HL-60 (cell line): ENCODE measurements around the gene ZBTB8A.

Experiments used
- SPI1 ChIP-seq: IDR thresholded peaks from 2 replicates; pipeline ENCODE4 v1.6.1; 2012; ENCODE audit warnings: low read depth, mild to moderate bottlenecking, borderline replicate concordance
- TF ChIP-seq, protein P1 (sequence below): IDR thresholded peaks from one replicate; pipeline ENCODE4 v1.5.1; 2011; ENCODE audit warnings: low read length, control low read depth, inconsistent platforms; ENCODE audit not compliant: insufficient read depth

DNA sequence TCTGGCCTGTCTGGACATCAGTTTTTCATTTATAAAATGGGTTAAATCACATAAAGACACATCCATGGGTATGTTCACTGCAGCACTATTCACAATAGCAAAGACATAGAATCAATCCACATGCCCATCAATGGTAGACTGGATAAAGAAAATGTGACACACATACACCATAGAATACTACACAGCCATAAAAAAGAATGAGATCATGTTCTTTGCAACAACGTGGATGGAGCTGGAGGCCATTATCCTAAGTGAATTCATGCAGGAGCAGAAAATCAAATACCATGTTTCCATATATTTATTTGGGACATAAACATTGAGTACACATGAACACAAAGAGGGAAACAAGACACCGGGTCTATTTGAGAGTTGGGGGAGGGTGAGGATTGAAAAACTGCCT, 83.0 kb downstream of the ZBTB8A start:
- TF ChIP-seq, protein P1, sequence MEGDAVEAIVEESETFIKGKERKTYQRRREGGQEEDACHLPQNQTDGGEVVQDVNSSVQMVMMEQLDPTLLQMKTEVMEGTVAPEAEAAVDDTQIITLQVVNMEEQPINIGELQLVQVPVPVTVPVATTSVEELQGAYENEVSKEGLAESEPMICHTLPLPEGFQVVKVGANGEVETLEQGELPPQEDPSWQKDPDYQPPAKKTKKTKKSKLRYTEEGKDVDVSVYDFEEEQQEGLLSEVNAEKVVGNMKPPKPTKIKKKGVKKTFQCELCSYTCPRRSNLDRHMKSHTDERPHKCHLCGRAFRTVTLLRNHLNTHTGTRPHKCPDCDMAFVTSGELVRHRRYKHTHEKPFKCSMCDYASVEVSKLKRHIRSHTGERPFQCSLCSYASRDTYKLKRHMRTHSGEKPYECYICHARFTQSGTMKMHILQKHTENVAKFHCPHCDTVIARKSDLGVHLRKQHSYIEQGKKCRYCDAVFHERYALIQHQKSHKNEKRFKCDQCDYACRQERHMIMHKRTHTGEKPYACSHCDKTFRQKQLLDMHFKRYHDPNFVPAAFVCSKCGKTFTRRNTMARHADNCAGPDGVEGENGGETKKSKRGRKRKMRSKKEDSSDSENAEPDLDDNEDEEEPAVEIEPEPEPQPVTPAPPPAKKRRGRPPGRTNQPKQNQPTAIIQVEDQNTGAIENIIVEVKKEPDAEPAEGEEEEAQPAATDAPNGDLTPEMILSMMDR = no peak
- TF ChIP-seq SPI1 = no peak
